H1 (cell line): ENCODE measurements around the gene ATF7IP. TPM values are rescaled to one million over a fixed set of nuclear protein-coding genes. Genes with fewer than 3 reads are reported as not detected.

Experiments
- CTCF ChIA-PET: fragments of 300-600 bp; sonication (Branson Sonifier 250); formaldehyde crosslinking; loops from one replicate; lab custom pipeline; 2021; ENCODE audit not compliant: partially characterized antibody; lab: Charles Lee
- POLR2A ChIA-PET: fragments of 300-600 bp; sonication (Branson Sonifier 250); formaldehyde crosslinking; loops from one replicate; lab custom pipeline; 2021; ENCODE audit warnings: inconsistent platforms; ENCODE audit not compliant: partially characterized antibody; lab: Charles Lee
- DNase-seq, 2 experiments: peaks; one replicate each; pipeline versions ENCODE4 v3.0.0 to v3.0.0-alpha.2; 2010 to 2022; ENCODE audit warnings: low spot score in 2 of 2, low read depth in 1 of 2, mixed read lengths in 1 of 2
- FAIRE-seq: peaks from 2 replicates; lab custom pipeline; 2011; peaks lifted over from hg19 to GRCh38; lab: Jason Lieb, UNC
- H2AFZ ChIP-seq: 2 replicates; pipeline ENCODE4 v1.8.1; 2012; ENCODE audit warnings: low read length, inconsistent platforms
- H2AK5ac ChIP-seq: 2 replicates; pipeline ENCODE4 v1.6.1; 2013; ENCODE audit warnings: low read depth, low read length
- H2BK120ac ChIP-seq: replicated peaks from 2 replicates; pipeline ENCODE3; 2013; ENCODE audit warnings: low read depth, low read length, inconsistent platforms
- H2BK12ac ChIP-seq: 2 replicates; pipeline ENCODE4 v1.6.1; 2013; ENCODE audit warnings: low read depth, low read length
- H2BK15ac ChIP-seq: 2 replicates; pipeline ENCODE4 v1.6.1; 2013; ENCODE audit warnings: low read length
- H2BK20ac ChIP-seq: 2 replicates; pipeline ENCODE4 v1.6.1; 2013; ENCODE audit warnings: low read length
- H2BK5ac ChIP-seq: 2 replicates; pipeline ENCODE4 v1.6.1; 2013; ENCODE audit warnings: low read depth, low read length
- H3K14ac ChIP-seq: 2 replicates; pipeline ENCODE4 v1.6.1; 2013; ENCODE audit warnings: inconsistent platforms; ENCODE audit not compliant: insufficient read length
- H3K18ac ChIP-seq: 2 replicates; pipeline ENCODE4 v1.6.1; 2013; ENCODE audit warnings: low read length; ENCODE audit errors: extremely low read depth
- H3K23ac ChIP-seq: 2 replicates; pipeline ENCODE4 v1.6.1; 2013; ENCODE audit warnings: inconsistent platforms; ENCODE audit not compliant: insufficient read length
- H3K23me2 ChIP-seq: 2 replicates; pipeline ENCODE4 v1.6.1; 2013; ENCODE audit warnings: low read depth, low read length
- H3K27ac ChIP-seq: 2 replicates; pipeline ENCODE4 v1.6.1; 2011; ENCODE audit warnings: low read depth, low read length, inconsistent platforms
- H3K27me3 ChIP-seq, 4 experiments: replicated peaks in 1 of 4; 1 replicate in 1 of 4; 2 replicates in 3 of 4; pipeline versions ENCODE4 v1.6.1 to v1.8.1; 2011 to 2013; ENCODE audit warnings: low read length in 3 of 4, mild to moderate bottlenecking in 3 of 4, inconsistent platforms in 2 of 4, mixed read lengths in 2 of 4, moderate library complexity in 1 of 4; ENCODE audit not compliant: control insufficient read depth in 3 of 4, insufficient read depth in 3 of 4; ENCODE audit errors: extremely low read depth in 1 of 4
- H3K36me3 ChIP-seq, 4 experiments: 2 replicates each; pipeline versions ENCODE4 v1.6.1 to v1.8.1; 2011 to 2013; ENCODE audit warnings: mild to moderate bottlenecking in 4 of 4, low read length in 3 of 4, moderate library complexity in 2 of 4, control low read depth in 1 of 4, inconsistent platforms in 1 of 4; ENCODE audit not compliant: insufficient read depth in 4 of 4, control insufficient read depth in 2 of 4
- H3K4ac ChIP-seq: replicated peaks from 2 replicates; pipeline ENCODE3; 2013; ENCODE audit warnings: low read length, low read depth, mixed read lengths, inconsistent platforms; ENCODE audit not compliant: insufficient read length
- H3K4me1 ChIP-seq, 4 experiments: replicated peaks in 1 of 4; 1 replicate in 1 of 4; 2 replicates in 3 of 4; pipeline versions ENCODE4 v1.6.1 to v1.8.1; 2011 to 2013; ENCODE audit warnings: low read length in 3 of 4, inconsistent platforms in 2 of 4, mixed read lengths in 1 of 4; ENCODE audit not compliant: insufficient read depth in 4 of 4, control insufficient read depth in 3 of 4
- H3K4me2 ChIP-seq, 2 experiments: 2 replicates each; pipeline versions ENCODE4 v1.6.1 to v1.8.1; 2011 to 2013; ENCODE audit warnings: low read depth in 2 of 2, low read length in 2 of 2, control low read depth in 1 of 2, inconsistent platforms in 1 of 2, mild to moderate bottlenecking in 1 of 2; ENCODE audit not compliant: insufficient read depth in 1 of 2
- H3K4me3 ChIP-seq, 4 experiments: fragments of 200-600, 300-600 bp in 1 of 4; sonication (generic), shearing (Covaris generic), sonication (Bioruptor Twin) in 1 of 4; 2 replicates each; pipeline versions ENCODE4 v1.5.1 to v1.8.1; 2011 to 2016; ENCODE audit warnings: low read length in 4 of 4, low read depth in 3 of 4, control low read depth in 2 of 4, inconsistent platforms in 2 of 4, mild to moderate bottlenecking in 2 of 4, mixed read lengths in 1 of 4, moderate library complexity in 1 of 4; ENCODE audit not compliant: insufficient read depth in 2 of 4; ENCODE audit errors: extremely low read depth in 1 of 4
- H3K56ac ChIP-seq: replicated peaks from 2 replicates; pipeline ENCODE3; 2013; ENCODE audit warnings: low read depth, mild to moderate bottlenecking, mixed read lengths, low read length, inconsistent platforms; ENCODE audit not compliant: insufficient read length
- H3K79me1 ChIP-seq: 2 replicates; pipeline ENCODE4 v1.6.1; 2013; ENCODE audit warnings: low read depth, low read length, control low read depth
- H3K79me2 ChIP-seq, 2 experiments: 2 replicates each; pipeline versions ENCODE4 v1.6.1 to v1.8.1; 2012 to 2013; ENCODE audit warnings: low read length in 2 of 2, mild to moderate bottlenecking in 2 of 2, inconsistent platforms in 1 of 2; ENCODE audit not compliant: insufficient read depth in 2 of 2, control insufficient read depth in 1 of 2
- H3K9ac ChIP-seq, 4 experiments: replicated peaks in 1 of 4; 1 replicate in 1 of 4; 2 replicates in 3 of 4; pipeline versions ENCODE4 v1.6.1 to v1.8.1; 2011 to 2013; ENCODE audit warnings: low read depth in 3 of 4, low read length in 3 of 4, control low read depth in 2 of 4, mild to moderate bottlenecking in 2 of 4, moderate library complexity in 2 of 4, inconsistent platforms in 1 of 4; ENCODE audit errors: extremely low read depth in 1 of 4
- H3K9me3 ChIP-seq, 2 experiments: 2 replicates each; pipeline versions ENCODE4 v1.6.1 to v1.8.1; 2012 to 2013; ENCODE audit warnings: mild to moderate bottlenecking in 2 of 2, moderate library complexity in 2 of 2, control low read depth in 1 of 2, inconsistent platforms in 1 of 2, low read depth in 1 of 2, low read length in 1 of 2, mixed read lengths in 1 of 2; ENCODE audit not compliant: insufficient read depth in 2 of 2
- H4K20me1 ChIP-seq, 2 experiments: replicated peaks in 1 of 2; 2 replicates each; pipeline versions ENCODE3 to v1.8.1; 2011 to 2013; ENCODE audit warnings: inconsistent platforms in 2 of 2, low read length in 2 of 2, mild to moderate bottlenecking in 1 of 2; ENCODE audit not compliant: insufficient read depth in 2 of 2, control insufficient read depth in 1 of 2
- H4K5ac ChIP-seq: 2 replicates; pipeline ENCODE4 v1.6.1; 2013; ENCODE audit warnings: low read length, low read depth, mixed read lengths, inconsistent platforms; ENCODE audit not compliant: insufficient read length
- H4K8ac ChIP-seq: 2 replicates; pipeline ENCODE4 v1.8.0; 2013; ENCODE audit warnings: mild to moderate bottlenecking, moderate library complexity, low read length, inconsistent platforms; ENCODE audit not compliant: insufficient read depth; ENCODE audit errors: extremely low read depth
- H4K91ac ChIP-seq: replicated peaks from 2 replicates; pipeline ENCODE3; 2013; ENCODE audit warnings: low read length, mixed read lengths, inconsistent platforms; ENCODE audit not compliant: insufficient read length
- CEBPB ChIP-seq: IDR thresholded peaks from 2 replicates; pipeline ENCODE4 v1.6.1; 2012; ENCODE audit warnings: low read depth, low read length
- CTCF ChIP-seq, 3 experiments: IDR thresholded peaks; 1 replicate in 2 of 3; 2 replicates in 1 of 3; pipeline versions ENCODE4 v1.5.1 to v1.6.1; 2011; ENCODE audit warnings: low read length in 3 of 3, mild to moderate bottlenecking in 3 of 3, inconsistent platforms in 2 of 3, low read depth in 1 of 3, moderate library complexity in 1 of 3; ENCODE audit not compliant: insufficient read depth in 1 of 3; ENCODE audit errors: control extremely low read depth in 1 of 3
- RAD21 ChIP-seq, 2 experiments: IDR thresholded peaks in 1 of 2; conservative IDR thresholded peaks in 1 of 2; 2 replicates each; pipeline ENCODE4 v1.6.1; 2011; ENCODE audit warnings: low read depth in 2 of 2, low read length in 2 of 2, improper control_type of control experiment in 1 of 2, inconsistent platforms in 1 of 2, mild to moderate bottlenecking in 1 of 2, moderate library complexity in 1 of 2
- SP1 ChIP-seq: IDR thresholded peaks from 2 replicates; pipeline ENCODE4 v1.6.1; 2011; ENCODE audit warnings: low read depth, low read length
- SUZ12 ChIP-seq: fragments of 200-600 bp; sonication (generic); IDR thresholded peaks from 2 replicates; pipeline ENCODE4 v1.6.1; 2012; ENCODE audit warnings: mild to moderate bottlenecking, inconsistent platforms, low read length, moderate library complexity, mixed read lengths
- YY1 ChIP-seq: IDR thresholded peaks from 2 replicates; pipeline ENCODE4 v1.6.1; 2011; ENCODE audit warnings: low read depth, mild to moderate bottlenecking, low read length
- WGBS, 2 experiments: shearing (Covaris generic) in 1 of 2; methylation state at CpG; one replicate each; pipeline versions ENCODE4 v1.1.6 to v1.1.7; 2013 to 2015; ENCODE audit warnings: low lambda C conversion rate in 2 of 2, mixed read lengths in 2 of 2, inconsistent platforms in 1 of 2, low coverage in 1 of 2, missing lambda C conversion rate in 1 of 2; ENCODE audit not compliant: insufficient replicate concordance in 2 of 2, insufficient coverage in 1 of 2, insufficient read length in 1 of 2; ENCODE audit errors: extremely low coverage in 1 of 2, missing lambda C conversion rate in 1 of 2; 5-methylcytosine and 5-hydroxymethylcytosine counted together
- polyA plus RNA-seq, 7 experiments: library from polyadenylated mRNA; depleted of rRNA in 3 of 7; stranded (reverse) in 5 of 7; unstranded in 2 of 7; fragments of >200 nt in 5 of 7; fragments of 200-250 nt in 2 of 7; gene quantifications; 1 replicate in 5 of 7; 2 replicates in 1 of 7; 4 replicates in 1 of 7; pipeline versions ENCODE4 v1.2.1 to v1.2.3, GENCODE V29; 2011 to 2013; ENCODE audit warnings: missing spikeins in 2 of 7, mixed read lengths in 2 of 7
- total RNA-seq: library from RNA; stranded (reverse); fragmentation: NEBNext Ultra II Directional; extraction: Animal tissue kit (Norgen Biotek cat#: 25700); gene quantifications from 2 replicates; pipeline ENCODE4 v1.2.1, GENCODE V29; 2021

Gene ATF7IP
- total and polyA plus RNA-seq, 2 of the 8 experiments (the other 6 are each of a cell fraction or from before 2014, with no cell fraction given) = 34.2 to 148 TPM

GRCh38 chr12:14454098-14454907 lies 88.8 kb downstream of the ATF7IP start:
- 49% methylated on average over 2 of the region's 2 CpGs; no CpG with 5 or more reads in 1 of the 2 experiments for WGBS, 2 experiments
- Histone ChIP-seq H4K8ac (no peak overlapping the region), H2BK5ac (no peak overlapping the region), H3K4me2 (no peak overlapping the region), H3K14ac (no peak overlapping the region), H3K27me3 (no peaks in the 10 kb centered on the region), H3K18ac (no peak overlapping the region), H3K23me2 (no peaks in the 10 kb centered on the region; the same call in 1 of the 2 replicates), H3K36me3 (peaks cover 0 to 34% (median 7%) of the 10 kb centered on the region in 4 experiments; a peak in 6 of 8 replicates), H3K9ac (no peak overlapping the region), H2BK20ac (no peak overlapping the region), H3K9me3 (no peaks in the 10 kb centered on the region), H3K4me3 (no peak overlapping the region), H2BK15ac (no peak overlapping the region), H2AFZ (no peak overlapping the region), H4K5ac (no peak overlapping the region), H3K79me1 (no peaks in the 10 kb centered on the region), H2BK120ac (no peak overlapping the region), H3K79me2 (peaks cover 0 to 58% of the 10 kb centered on the region in 2 experiments; a peak in 3 of 4 replicates), H2AK5ac (no peak overlapping the region), H3K23ac (no peak overlapping the region), H2BK12ac (no peak overlapping the region), H3K56ac (no peak overlapping the region), H4K20me1 (peaks cover 2 to 5% of the 10 kb centered on the region in 2 experiments), H3K4ac (no peak overlapping the region), H3K4me1 (peaks cover 0 to 5% (median 2%) of the 10 kb centered on the region in 4 experiments; a peak in 3 of 7 replicates), H3K27ac (no peak overlapping the region), H4K91ac (no peak overlapping the region)
- FAIRE-seq (peak; percentile 98), DNase-seq (peak in 1 of 2 experiments; percentile 15)
- ChIA-PET POLR2A (interaction anchor here (1.1 to 1.6 kb wide), 2 partner anchors 9 to 196 kb away, joined by 4 to 6 read pairs; no protein-coding TSS in a partner anchor), CTCF (interaction anchor here (0.6 to 4.8 kb wide), 62 partner anchors 10 to 334 kb away, joined by 3 to 82 read pairs (median 5); partner anchors contain the start of gene ATF7IP)
- TF ChIP-seq SUZ12 (no peak), RAD21 (IDR thresholded peaks at IDR 0.05 in 1 of 2, conservative IDR thresholded peaks at IDR 0.05 in 1 of 2; ENCODE audit: low read depth in 2 of 2, low read length in 2 of 2) (peak; percentile 93), YY1 (0 out of 2 replicates have a peak, but pooled peaks have one; percentile 52), CTCF (IDR thresholded peaks at IDR 0.05; ENCODE audit: control extremely low read depth in 1 of 3, insufficient read depth in 1 of 3, low read depth in 1 of 3, low read length in 3 of 3) (peak; percentile 28 to 99 (median 97)), CEBPB (0 out of 2 replicates have a peak, but pooled peaks have one; percentile 13), SP1 (peak; percentile 45; the same call in 1 of the 2 replicates)
